Activated CD4-positive, alpha-beta T cell treated with anti-CD3 and anti-CD28 coated beads for 24 hours (primary cell): Measurements from ENCODE around the gene HEXIM1.

Experiments
- DNase-seq, 2 donors: peaks; one replicate each; pipeline ENCODE4 v3.0.0-alpha.2; 2020; ENCODE audit warnings: low read depth in 2 of 2

Gene HEXIM1

DNA sequence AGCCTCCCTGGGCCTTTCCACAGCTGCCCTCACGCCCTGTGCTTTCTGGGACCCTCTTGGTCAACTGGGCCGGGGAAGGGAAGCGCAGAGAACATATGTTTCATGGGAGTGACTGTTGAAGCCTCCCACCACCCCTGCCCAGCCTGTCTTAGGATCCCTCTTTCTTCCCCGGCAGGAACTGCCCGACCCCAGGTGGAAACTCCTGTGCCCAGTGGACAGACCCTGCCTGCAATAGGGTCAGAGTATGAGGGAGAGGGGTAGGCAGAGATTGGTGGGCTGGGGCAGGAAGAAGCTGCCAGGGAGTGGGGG is 23.9 kb downstream of the HEXIM1 start:
- no peak for DNase-seq

DNA sequence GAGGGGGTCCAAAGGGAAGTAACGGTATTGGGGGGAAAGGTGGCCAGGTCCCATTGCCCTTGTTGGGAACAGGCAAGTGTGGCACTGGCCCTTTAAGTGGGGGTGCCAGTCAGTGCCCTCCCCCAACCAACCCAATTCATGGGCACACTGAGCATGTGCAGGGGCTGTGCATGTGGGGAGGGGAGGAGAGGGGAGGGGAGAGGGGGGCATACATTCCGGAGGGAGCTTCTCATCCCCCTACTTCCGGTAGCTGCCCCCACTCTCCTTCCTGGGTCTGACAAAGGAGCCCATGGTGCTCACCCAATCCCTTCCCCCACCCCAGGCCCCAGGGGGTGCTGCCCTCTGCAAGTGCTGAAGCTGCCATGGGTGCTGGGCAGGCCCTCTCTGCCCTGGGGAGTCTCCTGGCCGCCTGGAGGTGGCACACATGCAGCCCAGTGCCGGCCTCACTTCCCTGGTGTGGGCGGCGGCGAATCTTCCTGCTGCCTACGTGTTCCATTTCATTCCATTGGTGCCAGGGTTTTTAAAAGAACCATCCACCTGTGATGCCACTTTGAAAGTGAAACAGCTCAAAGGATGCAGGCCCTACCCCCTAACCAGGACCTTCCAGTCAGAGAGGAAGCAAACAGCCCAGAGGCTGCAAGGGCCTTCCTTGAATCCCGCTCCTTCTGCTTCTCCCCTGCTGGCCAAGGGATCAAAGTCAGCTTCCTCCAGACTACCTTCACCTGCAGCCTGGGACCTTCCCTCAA is 24.4 kb downstream of the HEXIM1 start:
- DNase-seq = peak; percentile 40 to 42

DNA sequence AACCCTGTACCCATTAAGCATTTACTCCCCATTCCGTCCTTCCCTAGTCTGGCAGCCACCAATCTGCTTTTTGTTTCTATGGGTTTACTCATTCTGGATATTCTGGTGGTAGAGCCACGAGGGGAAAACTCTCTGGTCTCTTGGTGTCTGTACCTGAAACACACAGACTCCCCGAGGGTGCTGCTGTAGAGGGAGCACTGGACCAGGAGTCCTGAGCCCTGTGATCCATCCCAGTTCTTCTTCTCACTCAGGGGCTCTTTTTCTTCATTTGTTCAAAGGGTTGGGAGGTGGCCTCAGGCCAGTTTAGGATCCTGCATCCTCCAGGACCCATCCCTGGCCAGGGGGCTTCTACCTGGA is 27.5 kb downstream of the HEXIM1 start:
- no peak for DNase-seq

DNA sequence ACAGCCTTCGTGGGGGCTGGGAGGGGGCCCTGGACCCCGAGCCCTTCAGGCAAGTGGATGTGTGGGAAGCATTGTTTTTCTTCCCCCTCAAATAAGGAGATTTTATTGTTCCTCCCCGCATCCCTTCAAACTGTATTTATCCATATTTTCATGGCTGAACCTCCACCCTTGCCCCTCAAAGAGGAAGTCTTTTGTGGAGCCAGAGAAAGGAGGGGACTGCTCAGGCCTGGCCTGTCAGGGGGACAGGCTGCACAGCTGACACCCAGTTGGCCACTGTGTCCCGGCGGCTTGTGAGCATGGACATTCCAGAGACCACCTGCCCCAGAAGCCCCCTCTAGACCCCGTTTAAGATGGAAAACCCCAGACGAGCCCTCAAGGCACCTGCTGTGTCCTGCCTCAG is 29.3 kb downstream of the HEXIM1 start:
- no peak for DNase-seq

DNA sequence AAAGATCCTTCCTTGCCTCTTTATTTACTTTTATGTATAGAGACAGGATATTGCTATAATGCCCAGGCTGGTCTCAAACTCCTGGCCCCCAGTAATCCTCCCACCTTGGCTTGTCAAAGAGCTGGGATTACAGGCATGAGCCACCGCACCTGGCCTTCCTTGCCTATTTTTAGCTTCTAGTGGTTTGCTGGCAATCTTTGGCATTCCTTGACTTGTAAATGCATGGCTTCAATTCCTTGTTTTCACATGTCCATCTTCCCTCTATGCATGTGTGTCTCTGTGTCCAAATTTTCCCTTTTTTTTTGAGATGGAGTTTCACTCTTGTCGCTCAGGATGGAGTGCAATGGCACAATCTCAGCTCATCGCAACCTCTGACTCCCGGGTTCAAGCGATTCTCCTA is 35.9 kb downstream of the HEXIM1 start:
- no peak for DNase-seq

DNA sequence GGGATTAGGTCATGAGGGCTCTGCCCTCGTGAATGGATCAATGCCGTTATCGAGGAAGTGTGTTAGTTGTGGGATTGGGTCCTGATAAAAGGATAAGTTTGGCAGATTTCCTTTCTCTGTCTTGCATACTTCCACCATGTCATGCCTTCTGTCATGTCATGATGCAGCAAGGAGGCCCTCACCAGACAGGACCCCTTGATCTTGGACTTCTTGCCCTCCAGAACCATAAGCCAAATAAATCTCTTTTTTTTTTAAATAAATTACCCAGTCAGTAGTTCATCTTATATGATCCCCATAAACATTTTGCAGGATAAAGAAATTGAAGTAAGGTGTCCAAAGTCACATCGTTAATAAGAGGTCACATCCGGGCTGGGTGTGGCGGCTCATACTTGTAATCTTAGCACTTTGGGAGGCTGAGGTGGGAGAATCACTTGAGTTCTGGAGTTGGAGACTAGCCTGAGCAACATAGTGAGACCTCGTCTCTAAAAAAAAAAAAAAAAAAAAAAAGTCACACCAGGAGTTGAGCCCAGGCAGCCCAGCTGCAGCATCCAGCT is 38.6 kb downstream of the HEXIM1 start:
- no peak for DNase-seq

DNA sequence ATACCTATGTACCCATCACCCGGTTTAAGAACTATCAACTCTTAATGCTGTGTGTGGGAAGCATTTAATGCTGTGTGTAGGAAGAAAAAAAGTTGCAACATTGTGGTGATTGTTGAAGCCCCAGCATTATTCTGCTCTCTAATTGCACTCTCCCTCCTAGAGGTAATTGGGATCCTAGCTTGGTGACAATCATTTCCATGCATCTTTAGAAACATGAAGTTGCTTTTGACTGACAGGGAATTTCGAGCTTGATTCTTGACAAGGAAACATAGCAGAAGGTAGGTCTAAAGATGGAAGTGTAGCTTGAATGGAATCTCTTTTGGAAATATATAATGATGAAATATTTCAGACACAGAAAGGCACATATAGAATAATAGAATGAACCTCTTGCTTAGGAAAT is 40.7 kb downstream of the HEXIM1 start:
- no peak for DNase-seq

DNA sequence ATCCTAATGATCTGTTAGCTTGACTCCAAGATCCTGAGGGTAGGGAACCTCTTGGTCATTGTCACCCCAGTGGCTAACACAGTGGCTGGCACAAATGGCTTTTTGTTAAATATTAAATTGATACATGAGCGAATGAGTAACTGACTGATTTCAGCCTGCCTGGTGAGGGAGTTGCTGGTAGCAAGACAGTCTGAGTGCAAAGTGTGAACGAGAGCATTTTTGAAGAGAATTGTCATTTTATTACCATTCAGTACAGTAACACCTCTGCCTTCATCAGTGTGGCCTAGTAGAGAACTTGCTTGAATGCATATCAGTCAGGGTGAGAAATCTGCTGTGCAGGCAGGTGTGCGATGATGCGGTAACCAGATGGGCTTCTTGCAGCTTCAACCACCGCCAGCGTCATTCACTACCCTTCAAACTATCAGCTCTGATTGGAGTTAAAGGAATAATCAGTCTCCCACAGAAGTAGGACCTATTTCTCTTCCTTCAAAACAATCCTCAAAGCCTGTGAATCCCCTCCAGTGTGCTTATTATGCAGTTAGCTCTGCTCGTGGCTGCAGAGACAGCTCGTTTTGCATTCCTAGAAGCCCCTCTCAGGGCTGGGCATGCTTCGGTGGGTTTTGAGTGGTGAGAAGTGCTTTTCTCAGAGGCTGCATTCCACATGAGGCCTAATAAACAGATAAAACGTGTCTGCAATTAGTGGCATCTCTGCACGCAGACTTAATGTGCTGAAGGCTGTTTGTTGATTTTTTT is 42.4 kb downstream of the HEXIM1 start:
- DNase-seq = no peak

DNA sequence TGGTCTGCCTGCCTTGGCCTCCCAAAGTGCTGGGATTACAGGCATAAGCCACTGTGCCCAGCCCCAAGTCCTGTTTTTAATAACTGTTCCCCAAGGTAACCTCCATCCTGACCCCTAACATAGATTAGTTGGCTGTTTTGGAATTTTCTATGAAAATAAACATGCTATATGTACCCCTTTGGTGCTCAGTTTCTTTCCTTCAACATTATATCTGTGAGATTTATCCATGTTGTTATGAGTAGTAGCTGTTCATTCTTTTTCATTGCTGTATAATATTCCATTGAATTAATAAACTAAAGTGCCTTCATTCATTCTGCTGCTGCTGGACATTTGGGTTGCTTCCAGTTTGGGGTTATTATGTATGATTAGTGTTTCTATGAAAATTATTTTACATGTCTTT is 47.1 kb downstream of the HEXIM1 start:
- DNase-seq = no peak

DNA sequence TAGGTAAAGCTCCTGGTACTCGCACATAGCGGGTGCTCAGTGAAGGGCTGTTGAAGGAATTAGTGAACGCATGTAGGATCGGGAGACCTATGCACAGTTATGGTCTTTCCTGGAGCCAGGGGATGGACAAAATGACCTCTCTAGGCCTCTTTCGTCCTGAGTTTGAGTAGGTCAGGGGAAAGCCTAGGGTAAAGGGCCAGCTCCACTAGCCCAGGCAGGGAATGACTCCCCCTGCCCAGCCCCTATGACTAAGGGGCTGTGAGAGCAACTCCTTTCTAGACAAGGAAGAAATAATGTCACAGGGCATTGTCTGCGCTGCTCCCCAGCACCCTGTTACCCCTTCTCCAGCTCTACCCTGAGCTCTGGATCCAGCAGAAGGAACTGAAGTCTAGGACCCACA is 48.8 kb downstream of the HEXIM1 start:
- no peak for DNase-seq

DNA sequence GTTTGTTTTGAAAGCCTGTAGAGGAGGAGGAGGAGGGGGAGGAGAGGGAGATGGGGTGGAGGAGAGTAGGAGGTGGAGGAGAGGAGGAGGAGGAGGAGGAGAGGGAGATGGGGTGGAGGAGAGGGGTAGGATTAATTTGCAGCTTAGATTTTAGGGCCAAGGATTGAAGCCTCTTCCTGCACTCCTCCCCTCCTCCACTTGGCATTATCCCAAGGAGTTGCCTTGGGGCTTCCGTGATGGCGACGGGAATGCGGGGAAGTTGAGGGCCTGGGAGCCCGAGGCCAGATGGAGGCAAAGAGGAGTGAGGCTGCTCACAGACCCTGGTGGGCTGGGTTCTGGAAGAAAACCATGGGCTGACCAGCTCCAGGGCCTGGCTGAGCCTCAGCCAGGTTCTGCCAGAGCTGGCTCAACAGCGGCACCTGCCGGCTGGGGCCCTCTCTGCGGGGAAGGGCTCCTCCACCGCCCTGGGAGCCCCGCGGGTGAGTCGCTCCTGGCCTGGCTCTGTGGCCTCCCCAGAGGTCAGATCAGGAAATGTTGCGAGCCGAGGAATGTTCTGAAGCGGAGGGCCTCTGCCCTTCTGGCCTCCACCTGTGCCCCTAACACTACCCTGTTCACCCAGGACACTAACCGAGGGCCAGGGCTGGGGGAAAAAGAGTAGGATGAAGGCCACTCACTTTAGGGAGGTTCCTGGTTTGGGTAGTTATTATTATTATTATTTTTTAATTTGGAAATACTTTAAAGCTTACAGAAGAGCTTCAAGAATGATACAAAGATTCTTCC is 49.5 kb downstream of the HEXIM1 start:
- peak; percentile 85 to 91 for DNase-seq

DNA sequence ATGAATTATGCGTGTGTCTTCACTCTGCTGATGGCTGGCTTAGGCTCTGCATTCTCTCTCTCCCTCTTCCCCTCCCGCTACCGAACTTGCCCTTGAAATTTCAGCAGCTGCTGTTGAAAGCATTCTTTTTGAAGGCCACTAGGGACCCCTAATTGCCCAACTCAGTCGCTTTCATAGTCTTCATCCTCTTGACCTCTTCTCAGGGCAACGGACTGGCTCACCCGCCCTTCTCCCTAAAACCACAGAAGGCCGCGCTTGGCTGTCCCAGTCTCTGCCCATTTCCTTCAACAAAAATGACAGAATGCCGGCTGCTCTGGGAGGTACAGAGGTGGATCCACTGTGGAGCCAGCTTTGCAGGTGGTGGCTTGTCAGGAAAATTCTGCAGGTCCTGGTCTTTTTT is 52.4 kb downstream of the HEXIM1 start:
- DNase-seq = no peak

DNA sequence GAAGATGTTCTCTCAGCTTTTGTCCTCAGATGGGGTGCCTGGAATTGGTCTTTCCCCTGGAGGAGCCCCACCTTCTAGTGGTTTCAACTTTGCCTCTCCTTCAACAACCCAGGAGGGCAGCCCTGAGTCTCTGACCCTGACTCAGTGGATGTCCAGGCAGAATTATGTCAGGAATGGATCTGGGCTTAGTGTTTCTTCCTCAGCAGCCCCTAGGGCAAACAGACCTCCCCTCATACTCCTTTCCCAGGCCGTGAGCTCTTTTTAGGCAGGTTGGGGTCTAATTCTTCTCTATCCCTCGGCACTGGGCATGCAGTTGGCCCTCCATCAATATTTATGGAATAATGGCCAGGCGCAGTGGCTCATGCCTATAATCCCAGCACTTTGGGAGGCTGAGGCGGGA is 53.2 kb downstream of the HEXIM1 start:
- no peak for DNase-seq
